ENCODE results near the gene PBX2. TPM values are rescaled to one million over a fixed set of nuclear protein-coding genes. Genes with fewer than 3 reads are reported as not detected.
A peak's percentile ranks its signal among the peaks of the same experiment; 100 is the strongest.

The PBX2 gene
- total RNA-seq, 4 donors from 2014 or later = 43.6 to 95.9 (median 59.3) TPM

DNA sequence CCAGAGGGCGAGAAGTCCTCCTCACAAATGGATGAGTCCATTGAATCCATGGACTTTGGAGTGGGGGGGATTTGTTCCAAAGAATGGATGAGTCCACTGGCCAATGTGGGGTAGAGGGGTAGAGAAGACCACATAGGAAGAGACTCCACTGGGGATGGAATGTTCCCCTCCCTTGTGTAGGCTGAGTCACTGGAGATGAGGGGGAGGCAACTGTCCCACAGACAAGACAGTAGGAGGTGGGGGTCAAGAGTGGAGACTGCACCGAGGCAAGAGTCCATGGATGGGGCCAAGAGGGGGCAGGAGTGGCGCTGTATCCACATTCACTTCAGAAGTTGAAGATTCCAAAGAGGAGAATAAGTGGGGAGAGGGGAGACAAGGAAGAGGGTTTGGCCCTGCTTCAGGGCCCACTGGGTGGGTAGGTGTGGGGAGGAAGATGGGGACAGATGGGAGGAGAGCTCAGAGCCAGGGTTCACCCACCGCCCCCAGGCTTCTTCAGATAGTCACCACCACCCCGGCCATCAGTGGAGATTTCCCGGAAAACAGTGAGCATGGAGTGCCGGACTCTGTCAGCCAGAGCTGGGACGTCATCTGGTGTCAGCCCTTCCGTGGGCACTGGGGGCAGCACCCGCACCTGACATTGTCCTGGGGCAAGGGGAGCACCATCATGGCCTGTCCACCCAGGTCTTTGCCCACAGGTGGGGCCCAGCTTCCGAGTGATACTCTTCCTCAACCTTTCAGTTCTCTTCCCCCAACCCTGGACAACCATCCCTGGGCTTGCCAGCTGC, 21.0 kb downstream of the PBX2 start:
- H3K27me3 ChIP-seq = no peaks in the 10 kb centered on the region
- H3K36me3 ChIP-seq = peaks cover 13 to 74% (median 65%) of the 10 kb centered on the region in 4 donors
- 78% methylated on average over 9 of the region's 11 CpGs for WGBS
- intact Hi-C loops (cut with DNase I) = no loop called here
- H3K27ac ChIP-seq (replicated peaks in 1 of 4) = peak overlapping the region in 3 of 4 donors; percentile 13 to 50 (median 37)
- DNase-seq (ENCODE audit: extremely low spot score) = no peak
- TF ChIP-seq EP300 (IDR thresholded peaks at IDR 0.05) = no peak
- TF ChIP-seq, protein P1, sequence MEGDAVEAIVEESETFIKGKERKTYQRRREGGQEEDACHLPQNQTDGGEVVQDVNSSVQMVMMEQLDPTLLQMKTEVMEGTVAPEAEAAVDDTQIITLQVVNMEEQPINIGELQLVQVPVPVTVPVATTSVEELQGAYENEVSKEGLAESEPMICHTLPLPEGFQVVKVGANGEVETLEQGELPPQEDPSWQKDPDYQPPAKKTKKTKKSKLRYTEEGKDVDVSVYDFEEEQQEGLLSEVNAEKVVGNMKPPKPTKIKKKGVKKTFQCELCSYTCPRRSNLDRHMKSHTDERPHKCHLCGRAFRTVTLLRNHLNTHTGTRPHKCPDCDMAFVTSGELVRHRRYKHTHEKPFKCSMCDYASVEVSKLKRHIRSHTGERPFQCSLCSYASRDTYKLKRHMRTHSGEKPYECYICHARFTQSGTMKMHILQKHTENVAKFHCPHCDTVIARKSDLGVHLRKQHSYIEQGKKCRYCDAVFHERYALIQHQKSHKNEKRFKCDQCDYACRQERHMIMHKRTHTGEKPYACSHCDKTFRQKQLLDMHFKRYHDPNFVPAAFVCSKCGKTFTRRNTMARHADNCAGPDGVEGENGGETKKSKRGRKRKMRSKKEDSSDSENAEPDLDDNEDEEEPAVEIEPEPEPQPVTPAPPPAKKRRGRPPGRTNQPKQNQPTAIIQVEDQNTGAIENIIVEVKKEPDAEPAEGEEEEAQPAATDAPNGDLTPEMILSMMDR (IDR thresholded peaks at IDR 0.05) = no peak
- peaks cover 0 to 30% (median 24%) of the 10 kb centered on the region in 4 donors for H3K4me1 ChIP-seq
- no peak overlapping the region for H3K4me3 ChIP-seq
- H3K9me3 ChIP-seq = no peaks in the 10 kb centered on the region

DNA sequence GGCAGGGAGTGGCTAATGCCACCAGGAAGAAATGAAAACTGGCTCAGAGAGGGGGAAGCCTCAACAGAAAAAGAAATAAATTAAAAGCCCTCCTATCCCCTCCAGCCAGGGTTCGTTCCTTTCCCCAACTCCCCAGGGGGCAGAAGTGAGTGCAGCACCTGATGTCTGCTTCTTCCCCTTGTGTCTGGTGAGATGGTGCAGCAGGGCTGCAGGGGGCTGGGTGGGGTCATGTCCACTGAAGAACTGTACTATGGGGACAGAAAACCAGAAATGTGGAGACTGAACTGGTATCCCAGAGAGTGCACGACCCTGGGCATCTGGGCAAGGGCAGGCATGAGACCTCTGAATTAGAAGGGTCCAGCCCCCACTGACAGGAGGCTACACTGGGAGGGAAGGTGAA, 21.7 kb downstream of the PBX2 start:
- H3K36me3 ChIP-seq = peaks cover 13 to 81% (median 70%) of the 10 kb centered on the region in 4 donors
- no peak for DNase-seq (ENCODE audit: extremely low spot score)
- no peak for TF ChIP-seq POLR2AphosphoS5 (IDR thresholded peaks at IDR 0.05)
- TF ChIP-seq POLR2A (IDR thresholded peaks at IDR 0.05; ENCODE audit: low read depth) = no peak
- TF ChIP-seq EP300 (IDR thresholded peaks at IDR 0.05) = no peak
- TF ChIP-seq, protein P1 (IDR thresholded peaks at IDR 0.05) = no peak
- no peaks in the 10 kb centered on the region for H3K9me3 ChIP-seq
- H3K27me3 ChIP-seq = no peaks in the 10 kb centered on the region
- WGBS = 88% methylated on average over 2 of the region's 2 CpGs
- intact Hi-C loops (cut with DNase I) = no loop called here
- H3K4me1 ChIP-seq = peaks cover 0 to 29% (median 18%) of the 10 kb centered on the region in 4 donors
- no peak overlapping the region for H3K4me3 ChIP-seq
- H3K27ac ChIP-seq (replicated peaks in 1 of 4) = peak overlapping the region; percentile 24 to 50 (median 32)

DNA sequence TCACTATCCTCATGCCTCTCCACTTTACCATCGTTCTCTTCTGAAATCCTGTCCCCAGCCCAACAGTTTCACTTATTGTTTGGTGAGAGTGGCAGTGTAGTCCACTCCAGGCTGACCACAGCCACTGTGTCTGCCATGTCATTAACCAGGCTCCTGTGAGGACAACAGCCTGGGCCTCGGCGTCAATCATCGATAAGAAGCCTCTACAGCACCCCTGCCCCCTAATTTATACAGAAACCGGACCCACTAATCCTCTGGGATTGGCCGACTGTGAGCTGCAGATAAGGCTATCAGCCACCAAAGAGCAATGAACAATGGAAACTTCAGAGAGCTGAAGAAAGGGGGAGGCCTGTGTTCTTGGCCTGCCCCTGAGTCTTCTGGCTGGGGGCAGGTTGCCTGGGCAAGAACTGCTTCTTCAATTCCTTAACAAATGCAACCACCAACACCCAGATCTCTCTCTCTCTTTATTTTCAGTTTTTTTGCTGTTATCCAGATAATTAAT, 22.2 kb downstream of the PBX2 start:
- 70% methylated on average over 6 of the region's 6 CpGs for WGBS
- DNase-seq (ENCODE audit: extremely low spot score) = no peak
- H3K27me3 ChIP-seq = no peaks in the 10 kb centered on the region
- intact Hi-C loops (cut with DNase I) = no loop called here
- TF ChIP-seq, protein P1 (IDR thresholded peaks at IDR 0.05) = no peak
- TF ChIP-seq POLR2A (IDR thresholded peaks at IDR 0.05; ENCODE audit: low read depth) (no peak), EP300 (IDR thresholded peaks at IDR 0.05) (no peak), POLR2AphosphoS5 (IDR thresholded peaks at IDR 0.05) (no peak)
- peaks cover 13 to 86% (median 75%) of the 10 kb centered on the region in 4 donors for H3K36me3 ChIP-seq
- H3K4me1 ChIP-seq = peaks cover 0 to 29% (median 18%) of the 10 kb centered on the region in 4 donors
- peak overlapping the region in 3 of 4 donors; percentile 24 to 50 (median 36) for H3K27ac ChIP-seq (replicated peaks in 1 of 4)
- H3K9me3 ChIP-seq = no peaks in the 10 kb centered on the region
- H3K4me3 ChIP-seq = no peak overlapping the region

DNA sequence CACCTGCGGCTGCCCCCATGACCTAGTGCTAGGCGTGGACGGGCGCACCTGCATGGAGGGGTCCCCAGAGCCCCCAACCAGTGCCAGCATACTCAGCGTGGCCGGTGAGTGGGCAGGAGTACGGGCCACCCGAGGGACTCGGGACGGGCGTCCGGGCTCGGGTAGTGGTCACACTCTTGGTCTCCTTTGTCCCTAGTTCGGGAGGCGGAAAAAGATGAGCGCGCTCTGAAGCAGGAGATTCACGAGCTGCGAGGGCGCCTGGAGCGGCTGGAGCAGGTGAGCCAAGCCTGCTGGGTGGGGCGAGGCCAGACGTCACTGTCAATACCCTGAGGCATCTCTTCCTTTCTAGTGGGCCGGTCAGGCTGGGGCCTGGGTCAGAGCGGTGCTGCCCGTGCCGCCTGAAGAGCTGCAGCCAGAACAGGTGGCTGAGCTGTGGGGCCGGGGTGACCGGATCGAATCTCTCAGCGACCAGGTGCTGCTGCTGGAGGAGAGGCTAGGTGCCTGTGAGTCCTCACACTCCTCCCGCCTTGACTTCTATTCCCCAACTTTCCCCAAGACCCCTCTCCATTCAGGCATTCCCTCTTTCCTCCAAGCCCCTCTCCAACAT, 22.7 kb downstream of the PBX2 start:
- Histone ChIP-seq H3K27ac (replicated peaks in 1 of 4) (peak overlapping the region; percentile 19 to 50 (median 26)), H3K36me3 (peaks cover 13 to 92% (median 80%) of the 10 kb centered on the region in 4 donors), H3K9me3 (no peaks in the 10 kb centered on the region), H3K4me1 (peaks cover 0 to 28% (median 19%) of the 10 kb centered on the region in 4 donors), H3K27me3 (no peaks in the 10 kb centered on the region), H3K4me3 (no peak overlapping the region)
- DNase-seq (ENCODE audit: extremely low spot score) = no peak
- intact Hi-C loops (cut with DNase I) = no loop called here
- no peak for TF ChIP-seq POLR2A (IDR thresholded peaks at IDR 0.05; ENCODE audit: low read depth)
- TF ChIP-seq POLR2AphosphoS5 (IDR thresholded peaks at IDR 0.05) = no peak
- TF ChIP-seq, protein P1 (IDR thresholded peaks at IDR 0.05) = no peak
- no peak for TF ChIP-seq EP300 (IDR thresholded peaks at IDR 0.05)
- 80% methylated on average over 20 of the region's 32 CpGs for WGBS
